Epithelial cell of esophagus (primary cell): ENCODE data around the gene FBXW12.

ENCODE experiments used
- DNase-seq: peaks from one replicate; pipeline ENCODE4 v3.0.0; 2010; ENCODE audit warnings: low read depth
- H3K4me3 ChIP-seq: 2 replicates; pipeline ENCODE4 v1.5.1; 2011; ENCODE audit warnings: mild to moderate bottlenecking, low read length, control low read depth
- CTCF ChIP-seq: IDR thresholded peaks from 2 replicates; pipeline ENCODE4 v1.5.1; 2011; ENCODE audit warnings: low read depth, mild to moderate bottlenecking, low read length, control low read depth, inconsistent platforms; ENCODE audit not compliant: insufficient read depth; ENCODE audit errors: missing control alignments

Gene FBXW12

GRCh38 chr3:48418651-48419050 is 46.6 kb downstream of the FBXW12 start:
- H3K4me3 ChIP-seq = no peak overlapping the region
- TF ChIP-seq CTCF = no peak
- no peak for DNase-seq

GRCh38 chr3:48419149-48419548 is 47.1 kb downstream of the FBXW12 start:
- TF ChIP-seq CTCF = no peak

GRCh38 chr3:48419597-48419996 is 47.6 kb downstream of the FBXW12 start:
- TF ChIP-seq CTCF = no peak

More at GRCh38 chr3:48419149-48419548, 47.1 kb downstream of the FBXW12 start:
- DNase-seq = no peak
- H3K4me3 ChIP-seq = no peak overlapping the region

GRCh38 chr3:48420561-48420960 is 48.5 kb downstream of the FBXW12 start:
- no peak for TF ChIP-seq CTCF
- H3K4me3 ChIP-seq = no peak overlapping the region
- DNase-seq = no peak

More at GRCh38 chr3:48419597-48419996, 47.6 kb downstream of the FBXW12 start:
- no peak overlapping the region for H3K4me3 ChIP-seq
- no peak for DNase-seq

- no peak for DNase-seq
- peak; percentile 7 for TF ChIP-seq CTCF
- H3K4me3 ChIP-seq = no peak overlapping the region
These were observed 50.3 kb downstream of the FBXW12 start for GRCh38 chr3:48422272-48422671.

GRCh38 chr3:48422681-48423080 is 50.7 kb downstream of the FBXW12 start:
- no peak overlapping the region for H3K4me3 ChIP-seq
- no peak for TF ChIP-seq CTCF
- DNase-seq = no peak

- no peak overlapping the region for H3K4me3 ChIP-seq
- no peak for TF ChIP-seq CTCF
- no peak for DNase-seq
These were observed 51.3 kb downstream of the FBXW12 start for GRCh38 chr3:48423241-48423882.
